ENCODE results near the gene MXRA5.
"Not testable (repeated sequence)": the region's sequence is repeated elsewhere in the genome, so short reads cannot be mapped to it uniquely, and the experiment has no call there.

Gene MXRA5

GRCh38 chrX:3346501-3347259 lies at the start of gene MXRA5:
Gene MXRA5, minus strand, starts transcription at chrX:3346652. Its CDS starts 2,819 bp downstream, at chrX:3343833.
- no peak for DNase-seq

- DNase-seq = peak in 1 of 2 experiments; percentile 21
Measured at GRCh38 chrX:3393581-3394111, 47.2 kb upstream of the MXRA5 start.

GRCh38 chrX:3393178-3393577 lies 46.7 kb upstream of the MXRA5 start:
- DNase-seq = no peak

- no peak for DNase-seq
Measured at GRCh38 chrX:3388457-3388856, 42.0 kb upstream of the MXRA5 start.

- no peak for DNase-seq
Measured at GRCh38 chrX:3384327-3384726, 37.9 kb upstream of the MXRA5 start.

GRCh38 chrX:3380603-3381002 lies 34.2 kb upstream of the MXRA5 start:
- no peak for DNase-seq

GRCh38 chrX:3379111-3379510 lies 32.7 kb upstream of the MXRA5 start:
- DNase-seq = no peak

GRCh38 chrX:3378156-3378555 lies 31.7 kb upstream of the MXRA5 start:
- DNase-seq = no peak

- DNase-seq = no peak
Measured at GRCh38 chrX:3377560-3377959, 31.1 kb upstream of the MXRA5 start.

GRCh38 chrX:3375878-3376508 lies 29.5 kb upstream of the MXRA5 start:
- DNase-seq = not testable (repeated sequence)

- no peak for DNase-seq
Measured at GRCh38 chrX:3374108-3374800, 27.8 kb upstream of the MXRA5 start.

GRCh38 chrX:3371163-3371562 lies 24.7 kb upstream of the MXRA5 start:
- DNase-seq = no peak

GRCh38 chrX:3370656-3371055 lies 24.2 kb upstream of the MXRA5 start:
- DNase-seq = no peak

- peak in 1 of 2 experiments; percentile 65 for DNase-seq
Measured at GRCh38 chrX:3362956-3363355, 16.5 kb upstream of the MXRA5 start.

GRCh38 chrX:3360881-3361280 lies 14.4 kb upstream of the MXRA5 start:
- no peak for DNase-seq

GRCh38 chrX:3352741-3353140 lies 6.3 kb upstream of the MXRA5 start:
- not testable (repeated sequence) for DNase-seq

- DNase-seq = no peak
Measured at GRCh38 chrX:3351276-3351675, 4.8 kb upstream of the MXRA5 start.

- DNase-seq = no peak
Measured at GRCh38 chrX:3348191-3348590, 1.7 kb upstream of the MXRA5 start.

GRCh38 chrX:3345281-3346191 lies 916 bp downstream of the MXRA5 start:
- DNase-seq = peak in 1 of 2 experiments; percentile 5

GRCh38 chrX:3343569-3343968 lies 2.9 kb downstream of the MXRA5 start:
- not testable (repeated sequence) for DNase-seq

- no peak for DNase-seq
Measured at GRCh38 chrX:3340016-3340415, 6.4 kb downstream of the MXRA5 start.

- DNase-seq = no peak
Measured at GRCh38 chrX:3326681-3327080, 19.8 kb downstream of the MXRA5 start.
